ENCODE results near the gene ZNF500. TPM values are rescaled to one million over a fixed set of nuclear protein-coding genes. Genes with fewer than 3 reads are reported as not detected.

ZNF500 gene
- total RNA-seq, 1 experiment from 2014 or later: 20.1 TPM

GRCh38 chr16:4783251-4783950 lies 16.4 kb upstream of the ZNF500 start:
- H3K4me3 ChIP-seq (replicated peaks in 1 of 2; ENCODE audit: low read depth in 1 of 2, low read length in 2 of 2): no peak overlapping the region
- no peak overlapping the region for H3K4me2 ChIP-seq (ENCODE audit: low read length)
- no peaks in the 10 kb centered on the region for H3K36me3 ChIP-seq (ENCODE audit: control insufficient read depth in 1 of 2, insufficient read depth in 2 of 2, low read length in 2 of 2)
- BruUV-seq (replicated peaks): no TSS peak
- DNase-seq (ENCODE audit: low read depth, low spot score) (no peak), ATAC-seq (no peak)
- no peaks in the 10 kb centered on the region for H4K20me1 ChIP-seq (ENCODE audit: insufficient read depth)
- POLR2A ChIA-PET: no interaction called here
- H3K4me1 ChIP-seq (ENCODE audit: control insufficient read depth in 1 of 2, insufficient read depth in 2 of 2, low read length in 2 of 2): peaks cover 3 to 12% of the 10 kb centered on the region in 2 experiments; a peak in 3 of 4 replicates
- no peaks in the 10 kb centered on the region for H3K9me2 ChIP-seq (ENCODE audit: insufficient read depth)
- RAD21 ChIA-PET (ENCODE audit: low non-redundant PET in 1 of 2, low total read pairs in 2 of 2, uncharacterized antibody in 2 of 2, unreplicated experiment in 2 of 2): no interaction called here
- no peak overlapping the region for H3K9ac ChIP-seq (ENCODE audit: low read length)
- no peak overlapping the region for H3K27ac ChIP-seq (ENCODE audit: low read depth, low read length)
- CTCF ChIA-PET: no interaction called here
- no peaks in the 10 kb centered on the region for H3K27me3 ChIP-seq (ENCODE audit: insufficient read depth, low read length)
- no peak overlapping the region for H2AFZ ChIP-seq (ENCODE audit: low read depth, low read length, poor library complexity, severe bottlenecking)
- intact Hi-C loops (cut with micrococcal nuclease): no loop called here
- no peaks in the 10 kb centered on the region for H3K9me3 ChIP-seq (ENCODE audit: control insufficient read depth in 1 of 2, insufficient read depth in 1 of 2, low read depth in 1 of 2, low read length in 2 of 2)
- H3K79me2 ChIP-seq (ENCODE audit: insufficient read depth, low read length): no peaks in the 10 kb centered on the region
- TF ChIP-seq ATF3 (IDR thresholded peaks at IDR 0.05) (no peak), JUND (IDR thresholded peaks at IDR 0.05) (no peak), CTCF (IDR thresholded peaks at IDR 0.05 in 2 of 3, conservative IDR thresholded peaks at IDR 0.05 in 1 of 3; ENCODE audit: borderline replicate concordance in 1 of 3, insufficient read depth in 1 of 3, low read depth in 2 of 3, low read length in 2 of 3) (no peak), ELF1 (IDR thresholded peaks at IDR 0.05; ENCODE audit: borderline replicate concordance, low read depth) (no peak), ZBTB33 (IDR thresholded peaks at IDR 0.05; ENCODE audit: extremely low read depth, insufficient replicate concordance, low read length) (no peak), CBX3 (IDR thresholded peaks at IDR 0.05; ENCODE audit: low read depth) (no peak), SP1 (IDR thresholded peaks at IDR 0.05; ENCODE audit: low read depth) (no peak), EGR1 (IDR thresholded peaks at IDR 0.05; ENCODE audit: low read depth) (no peak), ZNF274 (IDR thresholded peaks at IDR 0.05; ENCODE audit: low read depth, low read length) (no peak), TCF7L2 (IDR thresholded peaks at IDR 0.05; ENCODE audit: borderline replicate concordance, extremely low read depth, insufficient read depth, insufficient read length) (no peak), SRF (IDR thresholded peaks at IDR 0.05; ENCODE audit: low read depth) (no peak), POLR2AphosphoS5 (IDR thresholded peaks at IDR 0.05; ENCODE audit: low read depth, low read length) (no peak), POLR2A (IDR thresholded peaks at IDR 0.05; ENCODE audit: borderline replicate concordance, extremely low read depth, insufficient read depth, insufficient read length) (no peak), FOSL1 (IDR thresholded peaks at IDR 0.05; ENCODE audit: low read depth) (no peak), SIN3A (IDR thresholded peaks at IDR 0.05; ENCODE audit: low read depth) (no peak), CEBPB (IDR thresholded peaks at IDR 0.05; ENCODE audit: low read depth) (no peak), RAD21 (IDR thresholded peaks at IDR 0.05; ENCODE audit: low read depth) (no peak)
